ENCODE data around the gene FYB1.
"Not testable (repeated sequence)": the region's sequence is repeated elsewhere in the genome, so short reads cannot be mapped to it uniquely, and the experiment has no call there.

FYB1 gene

GRCh38 chr5:39219437-39219836, at the start of gene FYB1:
FYB1 (minus strand) TSS chr5:39219563; CDS start chr5:39202960, 16,603 bp downstream.
- intact Hi-C loops (cut with DNase I): loop anchor here (5.0 kb wide), 1 partner anchor 348 kb away; no protein-coding TSS in a partner anchor
- peak in 2 of 10 donors; percentile 24 to 82 for DNase-seq

- intact Hi-C loops (cut with DNase I): no loop called here
Measured at GRCh38 chr5:39267186-39267585, 47.8 kb upstream of the FYB1 start.

GRCh38 chr5:39266442-39266841, 47.1 kb upstream of the FYB1 start:
- no peak for DNase-seq
- intact Hi-C loops (cut with DNase I): no loop called here

More at GRCh38 chr5:39267186-39267585, 47.8 kb upstream of the FYB1 start:
- DNase-seq: no peak

GRCh38 chr5:39264528-39264927, 45.2 kb upstream of the FYB1 start:
- DNase-seq: no peak
- intact Hi-C loops (cut with DNase I): no loop called here

GRCh38 chr5:39262981-39263380, 43.6 kb upstream of the FYB1 start:
- intact Hi-C loops (cut with DNase I): no loop called here

GRCh38 chr5:39260095-39260494, 40.7 kb upstream of the FYB1 start:
- DNase-seq: no peak
- intact Hi-C loops (cut with DNase I): no loop called here

More at GRCh38 chr5:39262981-39263380, 43.6 kb upstream of the FYB1 start:
- no peak for DNase-seq

- intact Hi-C loops (cut with DNase I): no loop called here
- DNase-seq: no peak
Measured at GRCh38 chr5:39257554-39257953, 38.2 kb upstream of the FYB1 start.

GRCh38 chr5:39256477-39257235, 37.3 kb upstream of the FYB1 start:
- intact Hi-C loops (cut with DNase I): no loop called here

GRCh38 chr5:39255406-39255805, 36.0 kb upstream of the FYB1 start:
- DNase-seq: no peak
- intact Hi-C loops (cut with DNase I): no loop called here

More at GRCh38 chr5:39256477-39257235, 37.3 kb upstream of the FYB1 start:
- no peak for DNase-seq

- DNase-seq: no peak
- intact Hi-C loops (cut with DNase I): no loop called here
Measured at GRCh38 chr5:39254671-39255070, 35.3 kb upstream of the FYB1 start.

- intact Hi-C loops (cut with DNase I): no loop called here
- no peak for DNase-seq
Measured at GRCh38 chr5:39253196-39253595, 33.8 kb upstream of the FYB1 start.

GRCh38 chr5:39249564-39250274, 30.4 kb upstream of the FYB1 start:
- DNase-seq: no peak
- intact Hi-C loops (cut with DNase I): no loop called here

GRCh38 chr5:39249069-39249468, 29.7 kb upstream of the FYB1 start:
- intact Hi-C loops (cut with DNase I): no loop called here
- DNase-seq: no peak

GRCh38 chr5:39240750-39241149, 21.4 kb upstream of the FYB1 start:
- no peak for DNase-seq
- intact Hi-C loops (cut with DNase I): no loop called here

- DNase-seq: no peak
- intact Hi-C loops (cut with DNase I): no loop called here
Measured at GRCh38 chr5:39238366-39239105, 19.2 kb upstream of the FYB1 start.

- DNase-seq: no peak
- intact Hi-C loops (cut with DNase I): no loop called here
Measured at GRCh38 chr5:39236718-39237117, 17.4 kb upstream of the FYB1 start.

- DNase-seq: no peak
- intact Hi-C loops (cut with DNase I): no loop called here
Measured at GRCh38 chr5:39235648-39236047, 16.3 kb upstream of the FYB1 start.

GRCh38 chr5:39234494-39234893, 15.1 kb upstream of the FYB1 start:
- intact Hi-C loops (cut with DNase I); DNase-seq: not testable (repeated sequence)

- DNase-seq: no peak
- intact Hi-C loops (cut with DNase I): no loop called here
Measured at GRCh38 chr5:39233783-39234182, 14.4 kb upstream of the FYB1 start.

GRCh38 chr5:39231705-39232525, 12.6 kb upstream of the FYB1 start:
- intact Hi-C loops (cut with DNase I): no loop called here
- DNase-seq: no peak

Measured in posterior cingulate gyrus (tissue), 11 donors.